Kidney epithelial cell (primary cell): ENCODE results near the gene RASD2. TPM values are rescaled to one million over a fixed set of nuclear protein-coding genes. Genes with fewer than 3 reads are reported as not detected.

ENCODE experiments used
- DNase-seq: peaks from one replicate; pipeline ENCODE4 v3.0.0-alpha.2; 2010; ENCODE audit warnings: low read depth
- H3K27me3 ChIP-seq: 2 replicates; pipeline ENCODE4 v1.6.0; 2011; ENCODE audit warnings: low read length; ENCODE audit not compliant: control insufficient read depth, insufficient read depth
- H3K36me3 ChIP-seq: 2 replicates; pipeline ENCODE4 v1.5.1; 2011; ENCODE audit warnings: low read length; ENCODE audit not compliant: control insufficient read depth, insufficient read depth
- H3K4me3 ChIP-seq: 2 replicates; pipeline ENCODE4 v1.5.1; 2011; ENCODE audit warnings: low read depth, mild to moderate bottlenecking, control low read depth, low read length
- total RNA-seq: library from RNA; depleted of rRNA; stranded (reverse); fragments of >200 nt; gene quantifications from 2 replicates; pipeline ENCODE4 v1.2.3, GENCODE V29; 2015
- TF ChIP-seq, protein P1 (sequence below): IDR thresholded peaks from 2 replicates; pipeline ENCODE4 v1.5.1; 2011; ENCODE audit warnings: mild to moderate bottlenecking, moderate library complexity, low read length, control low read depth, inconsistent platforms; ENCODE audit not compliant: insufficient read depth, poor library complexity, severe bottlenecking

RASD2 gene
- total RNA-seq, 1 donor from 2014 or later: 0.04 TPM

DNA sequence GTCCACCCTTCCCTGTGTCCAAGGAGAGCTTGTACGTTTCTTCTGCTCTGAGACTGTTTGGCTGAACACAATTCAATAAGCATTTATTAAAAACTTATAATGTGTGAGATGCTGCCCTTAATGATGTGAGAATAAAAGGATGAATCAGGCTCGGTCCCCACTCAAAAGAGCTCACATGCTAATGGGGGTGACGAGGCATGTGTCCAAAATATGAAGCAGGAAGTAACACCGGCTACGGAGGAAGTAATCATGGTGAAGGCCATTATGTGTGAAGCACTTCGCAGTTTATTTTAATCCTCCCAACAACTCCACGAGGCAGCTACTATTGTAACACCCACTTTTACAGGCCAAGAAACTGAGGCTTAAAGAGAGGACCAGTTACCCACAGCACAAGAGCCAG is 3.4 kb upstream of the RASD2 start:
- TF ChIP-seq, protein P1, sequence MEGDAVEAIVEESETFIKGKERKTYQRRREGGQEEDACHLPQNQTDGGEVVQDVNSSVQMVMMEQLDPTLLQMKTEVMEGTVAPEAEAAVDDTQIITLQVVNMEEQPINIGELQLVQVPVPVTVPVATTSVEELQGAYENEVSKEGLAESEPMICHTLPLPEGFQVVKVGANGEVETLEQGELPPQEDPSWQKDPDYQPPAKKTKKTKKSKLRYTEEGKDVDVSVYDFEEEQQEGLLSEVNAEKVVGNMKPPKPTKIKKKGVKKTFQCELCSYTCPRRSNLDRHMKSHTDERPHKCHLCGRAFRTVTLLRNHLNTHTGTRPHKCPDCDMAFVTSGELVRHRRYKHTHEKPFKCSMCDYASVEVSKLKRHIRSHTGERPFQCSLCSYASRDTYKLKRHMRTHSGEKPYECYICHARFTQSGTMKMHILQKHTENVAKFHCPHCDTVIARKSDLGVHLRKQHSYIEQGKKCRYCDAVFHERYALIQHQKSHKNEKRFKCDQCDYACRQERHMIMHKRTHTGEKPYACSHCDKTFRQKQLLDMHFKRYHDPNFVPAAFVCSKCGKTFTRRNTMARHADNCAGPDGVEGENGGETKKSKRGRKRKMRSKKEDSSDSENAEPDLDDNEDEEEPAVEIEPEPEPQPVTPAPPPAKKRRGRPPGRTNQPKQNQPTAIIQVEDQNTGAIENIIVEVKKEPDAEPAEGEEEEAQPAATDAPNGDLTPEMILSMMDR: no peak
- Histone ChIP-seq H3K36me3 (no peaks in the 10 kb centered on the region), H3K4me3 (no peak overlapping the region), H3K27me3 (peaks cover 18% of the 10 kb centered on the region)
- DNase-seq: no peak

DNA sequence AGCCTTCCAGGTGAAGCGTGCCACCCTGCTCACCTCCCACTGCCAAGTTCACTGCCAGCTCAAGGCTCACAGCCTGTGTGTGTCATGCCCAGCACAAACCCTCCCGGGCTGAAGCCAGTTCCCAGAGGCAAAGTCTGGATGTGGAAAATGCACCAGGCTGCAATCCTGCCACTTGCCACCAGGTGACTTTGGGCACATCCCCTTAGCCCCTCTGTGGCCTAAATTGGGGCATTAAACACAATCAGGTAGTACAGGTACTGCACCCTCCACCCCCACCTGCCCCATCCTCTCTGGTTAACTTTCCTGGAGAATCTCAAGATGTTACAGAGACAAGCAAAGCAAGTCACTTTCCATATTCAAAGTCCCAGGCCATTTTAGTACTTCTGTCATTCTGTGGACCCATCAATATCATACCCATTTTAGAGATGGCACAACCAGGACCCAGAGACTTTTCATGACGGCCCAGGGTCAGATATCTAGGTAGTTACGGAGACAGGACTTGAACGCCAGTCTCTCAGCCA is 1.8 kb upstream of the RASD2 start:
- no peak for DNase-seq
- no peaks in the 10 kb centered on the region for H3K36me3 ChIP-seq
- TF ChIP-seq, protein P1: peak; percentile 72

GRCh38 chr22:35539487-35539886 is 1.1 kb upstream of the RASD2 start:
- Histone ChIP-seq H3K36me3 (no peaks in the 10 kb centered on the region), H3K27me3 (peaks cover 33% of the 10 kb centered on the region), H3K4me3 (no peak overlapping the region)
- no peak for DNase-seq
- TF ChIP-seq, protein P1: no peak

More for the DNA sequence above, 1.8 kb upstream of the RASD2 start:
- Histone ChIP-seq H3K4me3 (no peak overlapping the region), H3K27me3 (peaks cover 30% of the 10 kb centered on the region)

- H3K36me3 ChIP-seq: no peaks in the 10 kb centered on the region
- TF ChIP-seq, protein P1: no peak
- peaks cover 36% of the 10 kb centered on the region for H3K27me3 ChIP-seq
- H3K4me3 ChIP-seq: peak overlapping the region; percentile 30
- DNase-seq: no peak
These were observed 579 bp upstream of the RASD2 start for GRCh38 chr22:35539910-35540594.

DNA sequence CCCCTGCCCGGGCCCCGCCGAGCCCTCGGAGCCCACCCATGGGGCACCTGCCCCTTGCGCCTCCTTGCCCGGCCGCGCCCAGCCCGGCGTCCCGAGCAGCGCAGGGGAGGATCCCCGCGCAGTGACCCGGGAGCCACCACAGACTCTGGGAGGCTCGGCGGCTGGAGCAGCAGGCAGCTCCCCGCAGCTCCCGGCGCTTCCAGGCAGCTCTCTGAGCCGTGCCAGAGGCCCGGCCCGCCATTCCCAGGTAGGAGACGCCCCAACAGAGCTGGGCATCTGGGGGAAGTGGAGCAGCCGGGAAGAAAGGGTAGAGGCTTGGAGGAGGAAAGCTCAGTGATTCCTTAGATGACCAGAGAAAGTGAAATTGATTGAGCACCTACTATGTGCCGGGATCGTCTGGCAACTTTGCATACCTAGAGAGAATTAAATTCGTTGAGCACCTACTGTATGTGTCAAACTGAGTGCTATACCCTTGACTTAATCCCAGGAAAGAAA is 670 bp downstream of the RASD2 start:
- Histone ChIP-seq H3K36me3 (no peaks in the 10 kb centered on the region), H3K4me3 (peak overlapping the region; percentile 30), H3K27me3 (peaks cover 41% of the 10 kb centered on the region)
- no peak for DNase-seq
- TF ChIP-seq, protein P1: no peak
